PC-9 (cell line): ENCODE data around the gene GMDS.

Experiments used
- CTCF ChIP-seq: fragments of 200-600 bp; sonication (generic); conservative IDR thresholded peaks from 2 replicates; pipeline ENCODE4 v1.6.1; 2017; ENCODE audit warnings: mixed run types, antibody characterized with exemption, mild to moderate bottlenecking, moderate library complexity
- EZH2 ChIP-seq: fragments of 200-600 bp; sonication (generic); IDR thresholded peaks from 2 replicates; pipeline ENCODE4 v1.8.0; 2017; ENCODE audit warnings: antibody characterized with exemption, low read depth

- TF ChIP-seq CTCF (no peak), EZH2 (no peak)
These were observed 379.8 kb downstream of the GMDS start for GRCh38 chr6:1865585-1865984.
